Activated gamma-delta T cell treated with Interleukin-2 at 50 U/mL for 16 hours (primary cell): ENCODE measurements around the gene SLC35F3.
"Not testable (repeated sequence)": the region's sequence is repeated elsewhere in the genome, so short reads cannot be mapped to it uniquely, and the experiment has no call there.

Source experiments
- DNase-seq: peaks from one replicate; pipeline ENCODE4 v3.0.0-alpha.2; 2020

SLC35F3 gene

DNA sequence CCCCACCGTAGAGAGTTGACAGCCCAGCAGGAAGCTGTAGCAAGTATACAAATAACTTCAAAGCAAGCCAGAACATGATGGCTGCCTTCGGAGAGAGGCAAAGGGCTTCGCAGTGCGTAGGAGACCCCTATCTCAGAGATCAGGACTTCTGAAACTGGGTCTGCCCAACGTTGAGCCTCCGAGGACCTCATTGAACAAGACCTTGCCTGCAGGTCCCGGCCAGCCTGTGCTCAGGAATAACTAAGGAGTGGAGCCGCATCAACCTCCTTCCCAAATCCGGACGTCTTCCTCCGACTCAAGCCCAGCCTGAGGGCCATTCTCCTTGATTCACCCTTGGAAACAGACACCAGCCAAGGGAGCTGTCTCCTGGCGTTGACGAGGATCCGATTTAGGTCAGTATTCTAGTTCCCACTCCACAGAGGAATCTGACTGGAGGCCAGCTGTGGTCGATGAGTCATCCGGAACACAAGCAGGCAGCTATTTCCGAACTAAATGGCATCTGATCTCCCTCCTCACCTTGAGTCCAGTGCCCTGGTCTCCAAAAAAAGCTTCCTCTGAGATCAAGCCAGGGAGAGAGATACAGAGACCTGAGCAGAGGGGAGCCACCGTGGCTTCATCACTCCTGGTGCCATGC is 302.3 kb downstream of the SLC35F3 start:
- no peak for DNase-seq

GRCh38 chr1:234208351-234208750 is 303.9 kb downstream of the SLC35F3 start:
- DNase-seq = no peak

- DNase-seq = no peak
Observed at GRCh38 chr1:234208791-234209190, 304.3 kb downstream of the SLC35F3 start.

DNA sequence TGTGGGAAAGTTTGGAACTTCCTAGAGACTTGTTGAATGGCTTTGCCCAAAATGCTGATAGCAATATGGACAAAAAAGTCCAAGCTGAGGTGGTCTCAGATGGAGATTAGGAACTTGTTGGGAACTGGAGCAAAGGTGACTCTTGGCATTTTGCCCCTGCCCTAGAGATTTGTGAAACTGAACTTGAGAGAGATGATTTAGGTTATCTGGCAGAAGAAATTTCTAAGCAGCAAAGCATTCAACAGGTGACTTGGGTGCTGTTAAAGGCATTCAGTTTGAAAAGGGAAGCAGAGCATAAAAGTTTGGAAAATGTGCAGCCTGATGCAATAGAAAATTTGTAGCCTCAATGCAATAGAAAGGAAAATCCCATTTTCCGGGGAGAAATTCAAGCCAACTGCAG is 306.0 kb downstream of the SLC35F3 start:
- not testable (repeated sequence) for DNase-seq

DNA sequence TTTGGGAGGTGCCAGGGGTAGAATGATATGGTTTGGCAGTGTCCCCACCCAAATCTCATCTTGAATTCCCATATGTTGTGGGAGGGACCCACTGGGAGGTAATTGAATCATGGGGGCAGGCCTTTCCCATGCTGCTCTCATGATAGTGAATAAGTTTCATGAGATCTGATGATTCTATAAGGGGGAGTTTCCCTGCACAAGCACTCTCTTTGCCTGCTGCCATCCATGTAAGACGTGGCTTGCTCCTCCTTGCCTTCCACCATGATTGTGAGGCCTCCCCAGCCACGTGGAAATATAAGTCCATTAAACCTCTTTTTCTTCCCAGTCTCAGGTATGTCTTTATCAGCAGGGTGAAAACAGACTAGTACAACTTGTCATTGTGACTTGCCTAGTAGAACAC is 307.4 kb downstream of the SLC35F3 start:
- DNase-seq = not testable (repeated sequence)

GRCh38 chr1:234212764-234213657 is 308.5 kb downstream of the SLC35F3 start:
- no peak for DNase-seq

DNA sequence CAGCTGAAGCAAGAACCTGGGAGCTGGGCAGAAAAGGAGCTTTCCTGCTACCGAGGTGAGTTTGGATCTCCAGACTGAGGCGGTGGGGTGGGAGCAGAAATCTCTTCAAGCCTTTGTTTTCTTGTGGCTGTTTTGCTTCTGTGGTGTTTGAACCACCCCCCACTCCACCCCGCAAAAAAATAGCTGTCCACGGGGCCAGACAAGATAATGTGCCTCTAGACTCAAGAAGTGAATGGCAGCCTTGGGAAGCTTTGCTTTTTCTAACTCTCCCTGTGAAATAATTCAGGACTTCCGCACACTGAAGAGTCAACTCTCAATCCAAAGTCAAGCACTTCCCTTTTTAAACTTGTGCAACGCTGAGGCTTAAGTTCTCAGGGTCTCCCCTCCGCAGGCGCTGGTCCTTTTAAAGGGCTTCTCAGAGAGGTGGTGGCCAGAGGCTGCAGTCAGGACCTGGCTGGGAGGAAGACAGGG is 309.2 kb downstream of the SLC35F3 start:
- DNase-seq = no peak

DNA sequence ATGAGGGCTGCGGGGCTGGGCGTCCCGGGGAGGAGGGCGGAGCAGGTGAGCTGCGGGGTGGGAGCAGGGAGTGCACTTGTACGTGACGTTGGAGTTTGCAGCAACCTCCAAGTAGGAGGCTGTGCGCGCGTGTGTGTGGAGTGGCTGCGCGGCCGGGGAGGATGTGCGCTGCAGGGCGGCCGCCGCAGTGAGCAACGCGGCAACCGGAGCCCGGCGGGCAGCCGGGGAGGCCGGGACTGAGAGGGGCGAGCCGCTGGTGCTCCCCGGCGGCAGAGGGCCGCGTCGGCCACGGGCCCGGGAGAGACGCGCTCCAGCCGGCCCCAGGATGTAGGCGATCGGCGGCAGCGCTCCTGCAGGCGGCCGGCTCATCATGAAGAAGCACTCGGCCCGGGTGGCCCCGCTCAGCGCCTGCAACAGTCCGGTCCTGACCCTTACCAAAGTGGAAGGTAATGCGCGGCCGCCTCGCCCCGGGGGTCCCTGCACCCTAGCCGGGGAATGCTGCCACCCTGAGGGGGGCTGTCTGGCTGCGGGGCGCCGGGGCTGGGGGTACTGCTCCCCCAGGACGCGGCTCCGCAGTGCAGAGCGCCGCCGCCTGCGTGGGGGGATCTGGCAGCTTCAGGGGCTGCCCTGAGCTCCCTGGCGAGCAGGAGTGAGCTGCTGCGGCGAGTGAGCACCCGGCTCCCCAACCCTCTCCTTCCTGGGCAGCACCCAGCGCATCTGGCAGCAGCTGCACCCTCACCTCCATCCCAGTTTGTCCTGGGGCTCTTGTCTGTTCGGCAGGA is 309.8 kb downstream of the SLC35F3 start:
- DNase-seq = no peak

DNA sequence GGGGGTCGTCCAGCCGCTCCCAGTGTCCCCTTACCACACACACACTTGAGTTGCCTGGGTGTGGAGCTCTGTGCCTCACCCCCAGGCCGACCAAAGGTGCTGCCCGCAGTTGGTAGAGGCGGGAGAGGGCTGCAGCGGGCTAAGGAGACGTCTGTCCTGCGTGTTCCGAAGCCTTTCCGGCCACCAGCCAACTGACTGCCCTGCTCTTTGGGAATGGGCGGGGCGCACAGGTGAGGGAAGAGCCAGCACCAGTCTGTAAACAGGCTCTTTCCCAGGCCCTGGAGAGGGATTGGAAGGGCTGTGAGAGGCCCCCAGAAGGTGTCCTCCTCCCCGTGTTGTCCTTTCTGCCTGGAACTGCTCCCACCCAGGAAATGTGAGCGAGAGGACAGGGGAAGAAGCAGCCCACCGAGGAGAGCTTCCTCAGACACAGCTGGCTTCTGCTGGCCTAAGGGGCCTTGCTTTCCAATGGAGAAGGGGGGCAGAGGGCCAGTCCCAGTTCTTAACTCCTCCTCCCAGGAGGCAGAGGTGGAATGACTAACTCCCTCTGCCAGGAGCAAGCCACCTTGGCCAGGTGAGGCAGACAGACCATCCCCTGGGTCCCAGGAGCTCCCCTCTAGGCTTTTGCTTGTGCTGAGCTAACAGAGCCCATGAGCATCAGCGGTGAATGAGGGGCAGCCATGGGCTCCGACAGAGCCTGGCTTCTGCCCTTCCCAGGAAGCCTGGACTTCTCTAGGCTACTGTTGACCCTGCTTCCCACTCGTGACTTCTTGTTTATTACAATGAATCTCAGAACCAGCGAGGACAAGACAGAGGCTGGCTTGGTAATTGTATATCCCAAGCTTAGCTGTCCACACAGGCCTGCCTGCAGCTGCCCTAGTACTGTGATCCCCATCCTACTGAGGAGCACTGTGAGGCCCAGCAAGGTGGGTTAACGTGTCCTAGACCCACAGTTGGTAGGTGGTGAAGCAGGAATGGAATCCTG is 310.7 kb downstream of the SLC35F3 start:
- no peak for DNase-seq

- DNase-seq = no peak
Observed at GRCh38 chr1:234216116-234216703, 311.7 kb downstream of the SLC35F3 start.

GRCh38 chr1:234217316-234217840 is 312.9 kb downstream of the SLC35F3 start:
- no peak for DNase-seq

GRCh38 chr1:234218078-234218477 is 313.6 kb downstream of the SLC35F3 start:
- no peak for DNase-seq

DNA sequence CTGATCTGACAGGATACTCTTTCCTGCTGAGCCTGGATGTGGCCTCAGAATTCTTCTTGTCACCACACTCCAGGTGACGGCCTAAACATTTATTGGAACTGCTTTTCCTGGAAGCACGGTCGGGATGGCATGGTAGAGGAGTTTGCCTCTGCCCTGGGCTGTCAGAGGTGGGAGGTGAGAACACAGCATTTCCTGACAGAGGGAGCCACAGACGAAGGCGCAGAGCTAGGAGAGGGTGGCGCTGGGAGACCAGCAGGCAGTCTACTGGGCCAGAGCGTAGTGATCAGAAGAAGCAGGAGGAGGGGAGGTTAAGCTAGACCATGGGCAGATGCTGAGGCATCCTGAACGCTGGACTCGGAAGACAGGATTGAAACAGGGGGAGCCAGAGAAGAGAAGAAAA is 315.2 kb downstream of the SLC35F3 start:
- DNase-seq = no peak

DNA sequence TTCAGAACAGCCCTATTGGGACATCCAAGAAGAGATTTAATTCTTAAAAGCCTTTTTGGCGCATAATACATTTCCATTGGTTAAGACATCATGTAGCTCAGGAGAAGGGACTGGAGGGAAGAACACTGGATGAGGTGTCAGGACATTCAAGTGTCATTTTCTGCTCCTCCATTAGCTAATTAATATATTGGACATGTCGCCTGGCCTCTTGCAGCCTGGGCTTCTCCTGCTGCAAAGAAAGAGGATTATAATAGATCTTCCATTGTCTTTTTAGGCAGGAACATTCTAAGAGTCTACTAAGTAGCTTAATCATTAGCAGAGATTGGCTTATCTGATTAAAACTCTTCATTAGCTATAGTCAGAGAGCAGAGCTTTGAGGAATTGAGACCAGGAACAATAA is 317.1 kb downstream of the SLC35F3 start:
- DNase-seq = no peak

GRCh38 chr1:234222561-234223280 is 318.2 kb downstream of the SLC35F3 start:
- no peak for DNase-seq

DNA sequence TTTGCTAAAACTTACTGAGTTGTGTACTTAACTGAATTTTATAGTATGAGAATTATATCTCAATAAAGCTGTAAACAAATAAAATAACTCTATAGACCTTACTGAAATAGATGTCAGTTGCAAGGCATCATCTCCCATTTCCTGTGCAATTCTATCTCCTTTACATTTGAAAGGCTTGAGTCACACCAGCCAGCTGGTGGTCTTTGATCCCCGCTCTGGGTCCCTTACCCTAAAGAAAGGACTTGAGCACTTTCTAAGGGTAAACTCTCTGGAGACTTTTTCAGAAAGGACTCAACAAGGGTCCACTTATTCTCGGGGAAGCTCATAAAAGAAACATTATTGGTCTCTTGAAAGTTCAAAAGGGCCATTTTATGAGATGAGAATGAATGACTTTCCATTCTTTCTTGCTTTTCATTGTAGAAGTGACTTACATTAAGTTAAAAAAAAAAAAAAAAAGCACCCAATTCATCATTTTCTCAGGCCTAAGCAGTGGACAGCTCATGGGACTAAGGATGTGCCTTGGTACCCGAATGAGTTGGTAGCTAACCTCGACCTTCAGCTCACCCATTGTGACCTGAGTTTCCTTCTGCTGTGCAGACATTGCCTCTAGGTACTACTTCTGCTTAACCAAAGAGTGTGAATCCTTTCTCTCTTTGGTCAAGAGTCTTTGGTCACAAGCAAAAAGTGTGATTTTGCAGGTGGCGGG is 321.8 kb downstream of the SLC35F3 start:
- DNase-seq = no peak

DNA sequence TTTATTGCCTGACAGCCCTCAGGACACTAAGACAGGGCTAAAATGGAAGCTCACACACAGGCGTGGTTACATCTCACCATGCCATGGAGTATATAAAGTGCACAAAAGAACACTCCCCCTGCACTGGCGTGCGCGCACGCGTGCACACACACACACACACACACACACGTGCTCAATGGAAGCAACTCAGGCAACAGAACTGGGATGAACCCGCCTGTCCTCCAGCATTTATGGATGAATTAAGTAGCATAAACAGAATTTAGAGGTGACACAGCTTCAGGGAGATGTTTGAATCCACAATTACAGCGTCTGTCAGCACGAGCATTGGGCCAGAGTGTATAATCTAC is 322.3 kb downstream of the SLC35F3 start:
- no peak for DNase-seq

DNA sequence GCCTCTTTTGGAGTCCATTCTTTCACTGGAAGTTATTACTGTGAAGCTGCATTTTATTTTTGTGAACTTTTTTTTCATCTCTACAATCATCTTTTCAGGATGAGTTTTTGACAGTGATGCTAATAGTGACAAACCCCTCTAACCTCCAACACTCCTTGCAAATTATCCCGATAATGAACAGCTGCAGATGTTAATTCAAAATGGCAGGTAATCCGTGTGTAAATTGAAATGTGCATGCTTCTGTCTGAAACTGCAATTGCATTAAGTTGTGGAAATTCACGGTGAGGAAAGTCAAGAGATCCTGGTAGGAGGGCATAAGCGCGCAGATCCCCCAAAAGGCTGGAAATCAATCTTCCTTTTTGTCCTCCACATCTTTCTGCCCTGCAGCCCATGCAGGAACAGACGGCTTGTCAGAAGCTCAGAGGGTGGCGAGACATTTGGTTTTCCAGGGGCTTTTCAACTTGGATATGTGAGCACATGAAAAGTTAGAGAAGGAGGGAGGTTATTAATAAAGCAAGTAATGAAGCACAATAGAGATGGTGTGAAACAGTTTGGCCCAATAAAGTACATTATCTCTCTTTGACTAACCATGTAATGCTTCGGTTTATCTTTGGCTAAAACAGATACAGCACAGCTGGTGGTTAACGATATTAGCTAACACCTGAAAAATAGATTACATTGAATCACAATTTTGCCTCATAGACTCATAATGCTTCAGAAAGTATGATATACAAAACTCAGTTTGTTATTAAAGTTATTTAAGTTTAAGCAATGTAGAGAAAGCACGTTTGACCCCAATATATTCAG is 325.3 kb downstream of the SLC35F3 start:
- no peak for DNase-seq

GRCh38 chr1:234230414-234230862 is 326.0 kb downstream of the SLC35F3 start:
- DNase-seq = no peak
